ENCODE measurements around the gene TRIM64C. TPM values are rescaled to one million over a fixed set of nuclear protein-coding genes. Genes with fewer than 3 reads are reported as not detected.
"Not testable (repeated sequence)": the region's sequence is repeated elsewhere in the genome, so short reads cannot be mapped to it uniquely, and the experiment has no call there.

The TRIM64C gene
- total RNA-seq, result not detected
- long read RNA-seq, result 0 reads

DNA sequence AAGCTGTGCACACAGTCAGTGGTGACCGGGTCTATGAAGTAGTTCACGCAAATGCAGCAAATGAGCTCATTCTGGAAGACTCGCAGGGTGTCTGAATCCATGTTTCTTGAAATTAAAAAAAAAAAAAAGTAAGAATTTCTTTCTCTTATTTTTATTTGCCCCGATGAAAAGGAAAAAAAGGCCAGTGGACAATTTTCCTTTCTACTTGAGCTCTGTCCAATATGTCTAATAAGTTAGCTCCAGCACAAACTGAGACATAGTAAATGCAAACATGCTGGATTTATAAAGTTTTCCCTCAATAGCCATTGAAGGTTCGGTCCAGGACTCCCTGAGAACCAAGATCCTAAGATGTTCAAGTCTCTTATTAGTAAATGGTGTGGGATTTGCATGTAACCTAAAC is at the start of gene TRIM64C:
Gene TRIM64C (minus strand): TSS at position 101 of the 400 bp plus-strand sequence. CDS start 0 bp downstream, at position 101.
- intact Hi-C loops (cut with DNase I); ATAC-seq; DNase-seq: not testable (repeated sequence)

DNA sequence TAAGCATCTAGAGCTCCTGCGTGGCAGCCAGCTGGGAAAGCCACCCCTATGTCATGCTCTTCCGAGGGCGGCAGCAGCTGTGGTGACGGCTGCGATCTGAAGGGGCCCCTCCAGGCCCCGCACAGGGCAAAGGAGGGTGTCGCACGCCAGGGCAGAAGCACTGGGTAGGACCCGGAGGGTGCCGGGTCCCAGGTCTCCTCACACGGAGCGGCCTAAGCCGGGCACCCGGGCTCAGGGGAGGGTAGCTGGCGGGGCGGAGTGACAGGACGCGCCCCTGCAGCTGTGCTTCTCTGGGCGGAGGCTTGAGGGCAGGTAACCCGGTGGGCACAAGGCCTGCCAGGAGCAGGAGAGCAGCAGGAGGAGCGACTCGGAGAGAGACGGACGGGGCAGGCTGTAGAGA is 43.4 kb upstream of the TRIM64C start:
- ATAC-seq; intact Hi-C loops (cut with DNase I); DNase-seq: not testable (repeated sequence)

DNA sequence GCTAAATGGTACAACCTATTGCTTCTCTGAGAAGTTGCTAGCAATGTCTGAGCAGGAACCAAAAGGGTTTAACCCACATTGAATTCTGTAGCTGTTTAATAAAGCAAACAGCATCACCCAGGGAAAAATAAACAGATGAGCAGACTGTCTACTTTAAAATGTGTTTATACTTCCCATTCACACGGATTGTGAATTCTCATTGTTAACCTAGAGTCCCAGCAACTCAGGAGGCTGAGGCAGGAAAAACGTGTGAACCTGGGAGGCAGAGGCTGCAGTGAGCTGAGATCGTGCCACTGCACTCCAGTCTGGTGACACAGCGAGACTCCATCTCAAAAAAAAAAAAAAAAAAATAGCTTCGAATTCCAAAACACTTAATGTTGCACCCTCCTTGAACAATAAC is 11.0 kb upstream of the TRIM64C start:
- DNase-seq; ATAC-seq; intact Hi-C loops (cut with DNase I): not testable (repeated sequence)

DNA sequence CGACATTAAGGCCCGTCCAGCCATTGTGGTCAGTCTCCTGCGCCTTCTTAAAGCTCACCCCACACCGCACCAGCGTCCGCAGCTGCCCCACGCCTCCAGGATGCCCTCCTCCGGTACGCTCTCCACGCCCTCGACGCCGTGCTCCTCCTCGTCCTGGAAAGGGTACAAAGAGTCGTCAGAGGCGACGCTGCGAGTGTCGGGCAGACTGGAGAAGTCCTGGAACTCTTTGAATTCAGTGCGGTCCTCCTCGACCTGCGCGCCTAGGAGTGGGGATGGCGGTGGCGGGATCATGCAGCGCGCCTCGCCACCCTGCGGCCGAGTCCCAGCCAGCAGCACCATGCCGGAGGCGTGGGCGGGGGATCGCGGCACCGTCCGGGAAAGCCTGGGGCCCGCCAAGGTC is 9.1 kb downstream of the TRIM64C start:
- intact Hi-C loops (cut with DNase I); DNase-seq; ATAC-seq: not testable (repeated sequence)

GRCh38 chr11:49048229-49048628 is 10.7 kb downstream of the TRIM64C start:
- intact Hi-C loops (cut with DNase I); DNase-seq; ATAC-seq: not testable (repeated sequence)

GRCh38 chr11:49028523-49028922 is 30.4 kb downstream of the TRIM64C start, which contains the start of gene TRIM49B:
Gene TRIM49B, plus strand, starts transcription at chr11:49028823. Its CDS starts 2,777 bp downstream, at chr11:49031600.
- intact Hi-C loops (cut with DNase I); DNase-seq; ATAC-seq: not testable (repeated sequence)

Other genes starting within 250 kb of the TRIM64C start
- not detected for gene TRIM51G, start 75.2 kb downstream of the TRIM64C start, total RNA-seq
- gene TRIM49B, start 30.3 kb downstream of the TRIM64C start, total RNA-seq, result not detected
- under 1 TPM; 0.53 to 0.92 TPM for gene FOLH1, start 149.5 kb upstream of the TRIM64C start, total RNA-seq